HG02884 (cell line): ENCODE measurements around the gene TYROBP.
"Not testable (repeated sequence)": the region's sequence is repeated elsewhere in the genome, so short reads cannot be mapped to it uniquely, and the experiment has no call there.

Experiments used
- ATAC-seq: cut with Tn5 transposase; IDR thresholded peaks from one replicate; pipeline ENCODE4 v1.9.1; 2021; ENCODE audit warnings: mild to moderate bottlenecking, moderate library complexity; ENCODE audit not compliant: unreplicated experiment

The TYROBP gene

DNA sequence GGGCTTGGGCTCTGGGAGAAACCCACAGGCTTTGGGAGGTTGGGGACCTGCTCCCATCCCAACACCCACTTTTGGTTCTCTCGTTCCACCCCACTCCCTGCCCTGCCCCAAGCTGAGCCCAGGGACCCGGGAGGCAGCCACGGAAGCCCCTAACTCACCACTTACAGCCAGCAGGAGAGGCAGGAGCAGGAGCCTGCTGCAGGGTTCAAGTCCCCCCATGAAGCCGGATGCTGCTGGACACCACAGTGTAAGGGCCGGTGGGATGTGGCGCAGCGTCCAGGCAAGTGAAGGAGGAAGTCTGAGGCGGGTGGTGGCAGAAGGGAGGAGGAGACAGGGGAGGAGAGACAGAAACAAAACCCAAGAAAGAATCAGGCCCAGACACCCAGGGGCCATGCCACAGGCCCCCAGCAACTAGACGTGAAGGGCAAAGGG is at the start of gene TYROBP:
TSS of gene TYROBP (minus strand) at position 286 of the 432 bp plus-strand sequence. CDS start at position 219, 67 bp downstream.
- no peak for ATAC-seq

DNA sequence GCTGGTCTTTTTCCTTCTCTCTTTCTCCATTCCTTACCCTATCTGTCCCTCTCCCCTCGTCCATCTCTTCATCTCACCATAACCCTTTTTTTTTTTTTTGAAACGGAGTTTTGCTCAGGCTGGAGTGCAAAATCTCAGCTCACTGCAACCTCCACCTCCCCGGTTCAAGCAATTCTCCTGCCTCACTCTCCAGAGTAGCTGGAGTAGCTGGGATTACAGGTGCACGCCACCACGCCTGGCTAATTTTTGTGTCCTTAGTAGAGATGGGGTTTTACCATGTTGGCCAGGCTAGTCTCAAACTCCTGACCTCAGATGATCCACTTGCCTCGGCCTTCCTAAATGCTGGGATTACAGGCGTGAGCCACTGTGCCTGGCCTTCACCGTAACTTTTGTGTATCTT is 49.3 kb upstream of the TYROBP start:
- not testable (repeated sequence) for ATAC-seq

DNA sequence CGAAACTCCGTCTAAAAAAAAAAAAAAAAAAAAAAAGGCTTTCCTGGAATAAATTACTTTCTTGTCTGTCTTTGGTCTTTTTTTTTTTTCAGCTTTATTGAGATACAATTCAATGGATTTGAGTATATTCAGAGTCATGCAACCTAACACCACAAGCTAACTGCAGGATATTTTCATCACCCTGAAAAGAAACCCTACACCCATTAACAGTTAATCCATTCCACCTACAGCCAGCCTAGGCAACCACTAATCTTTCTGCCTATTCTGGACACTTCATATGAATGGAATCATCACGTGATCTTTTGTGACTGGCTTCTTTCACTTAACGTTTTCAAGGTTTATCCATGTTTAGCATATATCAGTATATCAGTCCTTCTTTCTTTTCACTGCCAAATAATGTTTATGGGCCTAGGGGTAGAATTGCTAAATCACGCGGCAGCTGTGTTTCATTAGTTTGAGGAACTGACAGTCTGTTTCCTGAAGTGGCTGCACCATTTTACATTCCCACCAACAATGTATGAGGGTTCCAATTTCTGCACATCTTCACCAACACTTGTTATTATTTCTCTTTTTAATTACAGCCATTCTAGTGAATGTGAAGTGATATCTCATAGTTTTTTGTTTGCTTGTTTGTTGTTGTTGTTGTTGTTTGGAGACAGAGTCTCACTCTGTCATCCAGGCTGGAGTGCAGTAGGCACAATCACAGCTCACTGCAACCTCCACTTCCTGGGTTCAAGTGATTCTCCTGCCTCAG is 48.0 kb upstream of the TYROBP start:
- no peak for ATAC-seq

DNA sequence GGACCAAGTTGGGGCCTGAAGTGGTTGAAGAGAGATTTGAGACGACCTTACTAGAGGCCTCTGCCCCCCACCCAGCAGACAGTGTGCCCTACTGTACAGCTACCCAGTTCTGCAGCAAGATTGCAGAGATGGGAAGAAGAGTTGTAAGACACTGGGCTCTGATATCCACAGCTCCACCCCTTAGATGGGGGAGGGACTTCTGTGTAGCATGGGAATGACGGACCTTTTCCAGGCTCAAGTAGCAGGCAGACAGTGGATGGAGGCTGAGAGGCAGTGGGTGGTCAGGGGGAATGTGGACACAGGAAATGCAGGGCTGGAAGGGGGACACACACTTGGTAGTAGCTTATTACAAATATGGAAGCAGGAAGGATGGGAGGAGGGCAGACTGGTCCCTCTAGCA is 41.0 kb upstream of the TYROBP start:
- no peak for ATAC-seq

DNA sequence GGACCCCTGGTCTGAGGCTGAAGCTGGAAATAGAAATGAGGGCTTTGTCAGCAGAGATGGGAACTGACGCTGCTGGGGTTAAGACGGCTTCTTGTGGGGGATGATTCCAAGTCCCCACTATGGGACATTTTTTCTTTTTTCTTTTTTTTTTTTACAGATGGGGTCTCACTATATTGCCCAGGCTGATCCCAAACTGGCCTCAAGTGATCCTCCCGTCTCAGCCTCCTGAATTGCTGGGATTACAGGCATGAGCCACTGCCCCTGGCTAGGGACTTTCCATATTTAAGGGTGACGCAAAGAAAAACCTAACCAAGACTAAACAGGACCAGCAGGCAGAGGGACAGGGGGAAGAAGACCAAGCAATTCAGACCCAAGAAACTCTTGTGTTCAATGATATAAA is 38.1 kb upstream of the TYROBP start:
- no peak for ATAC-seq

DNA sequence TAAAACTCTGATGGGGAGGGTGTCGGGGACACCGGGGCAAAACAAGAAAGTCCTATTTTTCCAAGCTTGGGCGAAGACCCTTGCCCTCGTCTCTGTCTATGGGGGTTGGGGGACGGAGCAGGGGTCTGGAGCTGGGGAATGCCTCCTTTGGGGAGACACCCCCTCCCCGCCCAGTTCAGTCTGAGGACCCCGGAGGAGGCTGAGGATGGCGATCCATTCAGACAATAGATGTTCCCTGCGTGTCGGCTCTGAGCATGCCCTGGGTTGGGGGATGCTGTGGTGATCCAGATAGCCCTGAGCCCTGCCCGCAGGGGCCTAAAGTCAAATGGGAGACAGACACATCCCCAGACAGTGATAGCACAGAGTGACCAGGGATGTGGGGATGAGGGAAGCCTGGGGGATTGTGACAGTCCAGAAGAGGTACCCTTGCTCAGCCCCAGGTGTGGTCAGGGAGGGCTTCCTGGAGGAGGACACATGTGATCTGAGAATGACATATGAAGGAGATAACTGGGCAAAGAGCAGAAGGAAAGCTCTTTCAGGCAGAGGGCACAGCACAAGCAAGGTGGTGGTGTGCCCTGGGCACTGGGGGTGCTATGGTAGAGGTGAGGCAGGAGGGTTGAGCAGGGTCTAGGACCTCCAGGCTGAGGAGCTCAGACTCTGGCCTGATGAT is 37.2 kb upstream of the TYROBP start:
- no peak for ATAC-seq

DNA sequence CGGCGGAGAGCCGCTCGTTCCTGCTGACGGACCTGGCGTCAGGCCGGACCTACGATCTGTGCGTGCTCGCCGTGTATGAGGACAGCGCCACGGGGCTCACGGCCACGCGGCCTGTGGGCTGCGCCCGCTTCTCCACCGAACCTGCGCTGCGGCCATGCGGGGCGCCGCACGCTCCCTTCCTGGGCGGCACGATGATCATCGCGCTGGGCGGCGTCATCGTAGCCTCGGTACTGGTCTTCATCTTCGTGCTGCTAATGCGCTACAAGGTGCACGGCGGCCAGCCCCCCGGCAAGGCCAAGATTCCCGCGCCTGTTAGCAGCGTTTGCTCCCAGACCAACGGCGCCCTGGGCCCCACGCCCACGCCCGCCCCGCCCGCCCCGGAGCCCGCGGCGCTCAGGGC is 36.5 kb upstream of the TYROBP start:
- no peak for ATAC-seq

DNA sequence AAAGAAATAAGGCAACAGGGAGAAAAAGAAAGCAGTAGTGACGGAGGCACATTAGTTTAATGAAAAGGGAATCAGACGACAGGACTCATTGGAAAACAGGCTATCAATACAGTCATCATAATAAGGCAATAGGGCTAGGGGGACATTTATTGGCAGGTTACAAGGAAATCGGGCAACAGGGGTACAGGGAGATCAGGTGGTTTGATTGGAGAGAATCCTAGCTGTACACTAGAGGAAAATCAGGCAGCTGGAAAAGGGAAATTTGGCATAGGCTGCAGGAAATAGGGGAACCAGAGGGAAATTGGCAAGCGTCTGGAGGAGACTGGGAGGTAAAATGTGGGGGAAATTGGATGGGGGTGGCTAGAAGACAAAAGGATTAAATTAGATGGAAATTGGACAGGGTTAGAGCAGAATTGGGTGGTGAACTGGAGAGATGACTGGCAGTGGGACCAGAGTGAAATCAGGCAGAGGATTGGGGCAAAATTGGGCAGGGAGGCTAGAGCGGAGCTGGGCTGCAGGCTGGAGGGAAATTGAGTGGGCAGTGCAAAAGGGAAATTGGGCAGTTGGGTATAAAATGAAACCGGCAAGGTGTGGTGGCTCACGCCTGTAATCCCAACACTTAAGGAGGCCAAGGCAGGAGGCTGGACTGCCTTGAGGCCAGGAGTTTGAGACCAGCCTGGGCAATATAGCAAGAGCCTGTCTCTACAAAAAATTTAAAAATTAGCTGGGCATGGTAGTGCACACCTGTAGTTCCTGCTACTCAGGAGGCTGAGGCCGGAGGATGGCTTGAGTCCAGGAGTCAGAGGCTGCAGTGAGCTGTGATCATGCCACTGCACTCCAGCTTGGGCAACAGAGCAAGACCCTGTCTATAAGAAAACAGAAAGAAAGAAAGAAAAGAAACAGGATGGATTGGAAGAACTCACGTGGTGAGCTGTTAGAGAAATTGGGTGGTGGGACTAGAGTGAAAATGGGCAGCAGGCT is 35.5 kb upstream of the TYROBP start:
- ATAC-seq: no peak

DNA sequence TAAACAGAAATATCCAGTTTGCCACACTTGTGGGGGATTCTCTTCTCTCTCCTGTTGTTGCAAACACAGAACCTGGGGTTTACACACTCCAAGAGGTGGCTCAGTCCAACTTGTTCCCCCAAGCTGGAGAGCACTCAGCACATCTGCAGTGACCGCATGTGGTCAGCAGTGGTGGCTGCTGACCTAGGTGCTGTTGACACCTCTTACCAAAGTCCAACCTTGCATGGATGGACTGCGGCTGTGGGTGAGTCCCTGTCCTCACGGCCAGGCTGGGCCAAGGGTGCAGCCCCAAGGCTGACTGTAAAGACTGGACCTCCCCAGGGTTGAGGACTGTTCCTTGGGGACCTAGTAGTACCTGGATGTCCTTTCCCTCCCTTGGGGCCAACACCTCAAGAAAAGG is 34.1 kb upstream of the TYROBP start:
- no peak for ATAC-seq

DNA sequence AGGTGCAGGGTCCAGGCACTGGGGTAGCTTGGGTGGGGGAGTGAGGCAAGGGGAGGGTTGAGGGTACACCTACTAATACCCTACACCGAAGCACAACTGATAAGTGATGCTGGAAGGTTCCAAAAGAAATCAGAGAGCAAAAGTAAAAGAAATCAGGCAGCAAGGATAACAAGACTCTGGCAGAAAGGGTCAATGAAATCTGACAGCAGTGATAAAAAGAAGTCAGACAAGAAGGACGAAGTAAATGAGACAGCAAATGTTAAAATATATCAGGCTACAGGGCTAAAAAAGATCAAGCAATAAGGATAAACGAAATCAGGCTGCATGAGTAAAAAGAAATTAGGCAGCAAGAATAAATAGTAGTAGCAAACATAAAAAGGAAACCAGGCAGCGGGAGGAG is 32.7 kb upstream of the TYROBP start:
- no peak for ATAC-seq

DNA sequence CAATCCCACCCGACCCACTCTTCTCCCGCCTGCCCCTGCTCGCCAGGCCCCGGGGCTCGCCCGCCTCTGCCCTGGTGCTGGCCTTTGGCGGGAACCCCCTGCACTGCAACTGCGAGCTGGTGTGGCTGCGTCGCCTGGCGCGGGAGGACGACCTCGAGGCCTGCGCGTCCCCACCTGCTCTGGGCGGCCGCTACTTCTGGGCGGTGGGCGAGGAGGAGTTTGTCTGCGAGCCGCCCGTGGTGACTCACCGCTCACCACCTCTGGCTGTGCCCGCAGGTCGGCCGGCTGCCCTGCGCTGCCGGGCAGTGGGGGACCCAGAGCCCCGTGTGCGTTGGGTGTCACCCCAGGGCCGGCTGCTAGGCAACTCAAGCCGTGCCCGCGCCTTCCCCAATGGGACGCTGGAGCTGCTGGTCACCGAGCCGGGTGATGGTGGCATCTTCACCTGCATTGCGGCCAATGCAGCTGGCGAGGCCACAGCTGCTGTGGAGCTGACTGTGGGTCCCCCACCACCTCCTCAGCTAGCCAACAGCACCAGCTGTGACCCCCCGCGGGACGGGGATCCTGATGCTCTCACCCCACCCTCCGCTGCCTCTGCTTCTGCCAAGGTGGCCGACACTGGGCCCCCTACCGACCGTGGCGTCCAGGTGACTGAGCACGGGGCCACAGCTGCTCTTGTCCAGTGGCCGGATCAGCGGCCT is 32.1 kb upstream of the TYROBP start:
- ATAC-seq: no peak

DNA sequence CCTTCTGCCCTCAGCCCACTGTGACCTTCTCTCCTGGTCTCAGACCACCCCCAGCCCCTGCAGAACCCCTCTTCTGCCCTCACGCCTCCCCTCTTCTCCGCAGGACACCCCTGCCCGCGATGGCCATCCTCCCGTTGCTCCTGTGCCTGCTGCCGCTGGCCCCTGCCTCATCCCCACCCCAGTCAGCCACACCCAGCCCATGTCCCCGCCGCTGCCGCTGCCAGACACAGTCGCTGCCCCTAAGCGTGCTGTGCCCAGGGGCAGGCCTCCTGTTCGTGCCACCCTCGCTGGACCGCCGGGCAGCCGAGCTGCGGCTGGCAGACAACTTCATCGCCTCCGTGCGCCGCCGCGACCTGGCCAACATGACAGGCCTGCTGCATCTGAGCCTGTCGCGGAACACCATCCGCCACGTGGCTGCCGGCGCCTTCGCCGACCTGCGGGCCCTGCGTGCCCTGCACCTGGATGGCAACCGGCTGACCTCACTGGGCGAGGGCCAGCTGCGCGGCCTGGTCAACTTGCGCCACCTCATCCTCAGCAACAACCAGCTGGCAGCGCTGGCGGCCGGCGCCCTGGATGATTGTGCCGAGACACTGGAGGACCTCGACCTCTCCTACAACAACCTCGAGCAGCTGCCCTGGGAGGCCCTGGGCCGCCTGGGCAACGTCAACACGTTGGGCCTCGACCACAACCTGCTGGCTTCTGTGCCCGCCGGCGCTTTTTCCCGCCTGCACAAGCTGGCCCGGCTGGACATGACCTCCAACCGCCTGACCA is 31.4 kb upstream of the TYROBP start:
- no peak for ATAC-seq

DNA sequence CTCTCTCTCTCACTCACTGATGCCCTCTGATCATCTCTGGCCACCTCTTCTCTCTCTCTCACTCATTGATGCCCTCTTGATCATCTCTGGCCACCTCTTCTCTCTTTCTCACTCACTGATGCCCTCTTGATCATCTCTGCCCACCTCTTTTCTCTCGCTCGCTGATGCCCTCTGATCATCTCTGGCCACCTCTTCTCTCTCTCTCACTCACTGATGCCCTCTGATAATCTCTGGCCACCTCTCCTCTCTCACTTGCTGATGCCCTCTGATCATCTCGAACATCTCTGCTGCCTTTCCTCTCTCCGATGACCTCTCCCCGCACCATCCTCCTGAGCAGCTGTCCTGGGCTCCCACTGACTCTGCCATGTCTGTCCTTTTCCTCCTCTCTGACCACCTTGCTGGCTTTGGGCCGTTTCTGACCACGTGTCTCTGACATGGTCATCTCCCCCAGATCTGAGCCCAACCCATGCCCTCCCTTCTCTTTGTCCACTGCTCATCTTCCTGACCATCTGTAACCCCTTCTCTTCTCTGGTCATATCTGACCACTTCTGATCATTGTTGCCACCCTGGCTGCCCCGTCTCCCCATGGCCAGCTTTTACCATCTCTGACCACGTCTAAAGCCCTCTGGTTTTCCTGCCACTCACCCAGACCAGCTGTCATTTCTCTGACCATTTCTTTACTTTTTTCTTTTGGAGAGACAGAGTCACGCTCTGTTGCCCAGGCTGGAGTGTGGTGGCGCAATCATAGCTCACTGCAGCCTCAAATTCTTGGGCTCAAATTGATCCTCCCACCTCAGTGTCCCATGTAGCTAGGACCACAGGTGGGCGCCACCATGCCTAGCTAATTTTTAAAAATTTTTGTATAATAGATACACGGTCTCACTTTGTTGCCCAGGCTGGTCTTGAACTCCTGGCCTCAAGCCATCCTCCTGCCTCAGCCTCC is 30.5 kb upstream of the TYROBP start:
- ATAC-seq: no peak

DNA sequence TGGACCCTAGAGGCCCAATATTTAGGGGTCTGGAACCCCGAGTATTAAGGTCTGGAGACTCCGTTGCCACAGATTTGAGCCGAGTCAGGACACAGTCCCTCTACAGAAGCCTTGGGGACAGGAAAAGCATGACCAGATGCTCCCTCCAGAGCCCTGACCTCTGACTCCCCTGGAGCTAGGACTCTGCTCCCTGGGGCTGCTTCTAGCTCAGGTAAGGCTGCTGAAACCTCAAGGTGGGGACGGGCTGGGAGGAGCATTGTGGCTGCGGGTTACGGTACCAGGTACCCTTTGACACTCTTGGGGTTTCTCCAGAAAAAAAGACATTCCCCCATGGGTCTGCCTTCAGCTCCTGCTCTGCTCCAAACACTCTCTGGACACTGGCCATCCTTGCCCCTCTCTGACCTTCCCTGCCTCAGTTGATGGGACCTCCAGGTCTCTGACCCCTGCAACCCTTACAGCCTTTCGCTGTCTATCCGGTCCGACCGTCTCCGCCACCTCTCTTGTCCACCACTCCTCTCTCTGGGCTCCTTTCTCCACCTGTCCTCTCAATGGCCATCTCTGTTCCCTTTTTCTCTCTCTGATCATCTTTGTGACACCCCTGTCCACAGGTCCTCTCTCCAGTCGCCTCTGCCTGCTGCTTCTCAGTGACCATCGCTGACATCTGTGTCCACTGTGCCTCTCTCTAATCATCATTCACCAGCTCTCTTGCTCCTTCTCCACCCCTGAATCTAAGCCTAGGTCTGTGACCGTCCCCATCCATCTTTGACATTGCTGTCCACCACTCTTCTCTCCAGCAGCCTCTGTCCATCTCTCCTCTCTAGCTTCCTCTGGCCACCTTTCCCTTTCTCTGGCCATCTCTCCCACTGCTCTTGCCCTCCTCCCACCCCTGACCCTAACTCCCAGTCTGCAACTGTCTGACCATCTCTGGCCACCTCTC is 29.5 kb upstream of the TYROBP start:
- no peak for ATAC-seq

DNA sequence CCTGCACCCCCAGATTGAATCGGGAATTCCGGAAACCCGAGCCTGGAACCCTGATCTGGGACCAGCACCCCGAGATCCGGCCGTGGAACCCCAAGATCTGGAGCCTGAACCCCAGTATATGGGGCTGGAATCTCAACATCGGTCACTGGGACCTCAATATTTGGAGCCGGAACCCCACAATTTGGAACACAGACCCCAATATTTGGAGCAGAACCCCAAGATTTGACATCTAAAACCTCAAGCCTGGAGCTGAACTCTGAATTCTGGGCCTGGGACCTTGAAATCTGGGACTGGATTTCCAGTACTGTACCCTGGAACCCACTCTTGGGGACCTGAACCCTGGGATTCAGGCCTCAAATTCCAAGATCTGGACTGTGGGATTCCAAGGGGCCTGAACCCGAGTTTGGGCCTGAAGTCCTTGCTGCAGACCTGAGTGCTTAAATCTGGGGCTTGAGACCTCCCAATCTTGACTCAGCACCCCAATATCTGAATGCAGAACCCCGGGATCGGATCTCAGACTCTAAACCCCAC is 28.7 kb upstream of the TYROBP start:
- no peak for ATAC-seq

DNA sequence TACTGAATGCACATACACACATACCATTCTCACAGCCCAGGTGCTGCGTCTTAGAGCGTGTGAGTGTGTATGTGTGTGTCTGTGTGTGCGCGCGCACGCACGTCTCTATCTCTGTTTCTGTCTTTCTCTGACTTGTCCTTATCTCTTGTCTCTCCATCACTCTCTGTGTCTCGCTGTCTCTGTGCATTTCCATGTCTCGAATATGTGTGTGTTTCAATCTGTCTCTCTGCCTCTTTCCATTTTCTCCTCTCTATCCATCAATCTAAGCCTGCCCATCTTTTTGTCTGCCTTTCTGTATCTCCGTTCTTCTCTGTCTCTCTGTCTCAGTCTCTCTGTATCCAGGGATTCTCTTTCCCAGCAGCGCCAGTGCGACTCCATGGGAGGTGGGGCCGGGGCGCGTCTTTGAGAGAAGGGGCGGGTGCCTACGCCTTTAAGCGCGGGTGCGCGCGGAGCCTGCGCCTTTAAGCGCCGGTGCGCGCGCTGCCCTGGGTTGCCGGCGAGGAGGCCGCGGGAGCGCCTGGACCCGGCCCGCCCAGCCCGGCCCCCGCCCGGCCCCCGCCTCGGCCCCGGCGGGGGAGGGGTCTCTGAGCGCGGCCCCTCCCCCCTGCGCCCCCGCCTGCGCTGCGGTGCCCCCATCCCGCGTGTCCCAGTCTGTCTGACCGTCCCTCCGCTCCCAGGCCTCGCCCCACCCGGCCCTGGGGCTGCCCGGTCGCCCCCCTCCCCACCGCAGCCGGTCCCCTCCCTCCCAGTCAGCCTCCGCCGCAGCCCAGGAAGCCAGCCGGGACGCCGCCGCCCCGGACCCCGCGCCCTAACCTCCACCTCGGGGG is 28.0 kb upstream of the TYROBP start, which contains the start of gene LRFN3:
TSS of gene LRFN3 (plus strand) at position 464 of the 827 bp plus-strand sequence. CDS start 3,052 bp downstream, outside the sequence.
- ATAC-seq: no peak
